Measurements from ENCODE around the gene MGMT.

The MGMT gene

GRCh38 chr10:129583831-129584230 lies 116.8 kb downstream of the MGMT start:
- TF ChIP-seq, protein P1, sequence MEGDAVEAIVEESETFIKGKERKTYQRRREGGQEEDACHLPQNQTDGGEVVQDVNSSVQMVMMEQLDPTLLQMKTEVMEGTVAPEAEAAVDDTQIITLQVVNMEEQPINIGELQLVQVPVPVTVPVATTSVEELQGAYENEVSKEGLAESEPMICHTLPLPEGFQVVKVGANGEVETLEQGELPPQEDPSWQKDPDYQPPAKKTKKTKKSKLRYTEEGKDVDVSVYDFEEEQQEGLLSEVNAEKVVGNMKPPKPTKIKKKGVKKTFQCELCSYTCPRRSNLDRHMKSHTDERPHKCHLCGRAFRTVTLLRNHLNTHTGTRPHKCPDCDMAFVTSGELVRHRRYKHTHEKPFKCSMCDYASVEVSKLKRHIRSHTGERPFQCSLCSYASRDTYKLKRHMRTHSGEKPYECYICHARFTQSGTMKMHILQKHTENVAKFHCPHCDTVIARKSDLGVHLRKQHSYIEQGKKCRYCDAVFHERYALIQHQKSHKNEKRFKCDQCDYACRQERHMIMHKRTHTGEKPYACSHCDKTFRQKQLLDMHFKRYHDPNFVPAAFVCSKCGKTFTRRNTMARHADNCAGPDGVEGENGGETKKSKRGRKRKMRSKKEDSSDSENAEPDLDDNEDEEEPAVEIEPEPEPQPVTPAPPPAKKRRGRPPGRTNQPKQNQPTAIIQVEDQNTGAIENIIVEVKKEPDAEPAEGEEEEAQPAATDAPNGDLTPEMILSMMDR (IDR thresholded peaks at IDR 0.05; ENCODE audit: low read depth, low read length, missing control alignments), result no peak

DNA sequence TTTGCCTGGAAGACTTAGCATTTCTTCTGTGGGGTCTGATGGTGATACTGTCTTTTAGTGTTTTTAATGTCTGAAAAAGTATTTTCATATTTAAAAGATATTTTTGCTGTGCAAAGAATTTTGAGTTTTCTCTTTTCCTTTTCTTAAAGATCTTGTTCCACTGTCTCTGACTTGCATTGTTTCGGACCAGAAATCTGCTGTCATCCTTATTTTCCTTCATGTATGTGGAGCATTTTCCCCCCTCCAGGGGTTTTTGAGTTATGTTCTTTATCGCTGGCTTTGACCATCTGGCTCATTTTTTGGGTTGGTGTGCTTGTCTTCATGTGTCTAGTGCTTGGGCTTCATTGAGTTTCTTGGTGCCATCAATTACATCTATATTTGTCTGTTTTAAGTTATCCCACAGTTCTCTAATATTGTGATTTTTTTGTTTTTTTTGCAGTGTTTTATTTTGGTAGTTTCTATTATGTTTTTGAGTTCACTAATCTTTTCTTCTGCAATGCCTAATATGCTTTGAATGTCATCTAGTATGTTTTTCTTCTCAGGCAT lies 119.9 kb downstream of the MGMT start:
- DNase-seq (ENCODE audit: extremely low read depth, low read depth), result no peak
- TF ChIP-seq, protein P1 (IDR thresholded peaks at IDR 0.05; ENCODE audit: low read depth, low read length, missing control alignments), result no peak
- H3K4me3 ChIP-seq (replicated peaks; ENCODE audit: low read depth, low read length), result no peak overlapping the region

More at GRCh38 chr10:129583831-129584230, 116.8 kb downstream of the MGMT start:
- H3K4me3 ChIP-seq (replicated peaks; ENCODE audit: low read depth, low read length), result no peak overlapping the region
- DNase-seq (ENCODE audit: extremely low read depth, low read depth), result no peak

GRCh38 chr10:129589546-129589945 lies 122.5 kb downstream of the MGMT start:
- no peak overlapping the region for H3K4me3 ChIP-seq (replicated peaks; ENCODE audit: low read depth, low read length)
- TF ChIP-seq, protein P1 (IDR thresholded peaks at IDR 0.05; ENCODE audit: low read depth, low read length, missing control alignments), result no peak
- no peak for DNase-seq (ENCODE audit: extremely low read depth, low read depth)

DNA sequence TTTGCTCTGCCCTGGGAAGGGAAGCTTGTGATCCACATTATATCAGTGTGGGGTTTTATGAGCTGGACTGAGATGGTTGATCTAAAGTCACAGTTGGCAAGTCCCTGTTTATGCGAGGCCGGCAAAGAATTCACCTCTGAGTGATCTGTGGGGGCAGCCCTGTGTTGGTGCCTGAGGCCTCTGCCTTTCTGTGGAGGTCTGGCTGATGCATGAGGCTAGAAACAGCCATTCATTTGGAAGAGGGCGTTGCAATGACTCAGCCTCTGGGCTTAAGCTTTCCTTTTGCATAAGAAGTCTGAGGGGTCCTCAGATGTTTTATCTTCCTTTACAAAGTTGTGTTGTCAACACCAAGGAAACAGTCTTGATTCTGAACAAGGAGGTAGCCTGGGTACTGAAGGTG lies 126.9 kb downstream of the MGMT start:
- no peak overlapping the region for H3K4me3 ChIP-seq (replicated peaks; ENCODE audit: low read depth, low read length)
- TF ChIP-seq, protein P1 (IDR thresholded peaks at IDR 0.05; ENCODE audit: low read depth, low read length, missing control alignments), result no peak
- DNase-seq (ENCODE audit: extremely low read depth, low read depth), result no peak

DNA sequence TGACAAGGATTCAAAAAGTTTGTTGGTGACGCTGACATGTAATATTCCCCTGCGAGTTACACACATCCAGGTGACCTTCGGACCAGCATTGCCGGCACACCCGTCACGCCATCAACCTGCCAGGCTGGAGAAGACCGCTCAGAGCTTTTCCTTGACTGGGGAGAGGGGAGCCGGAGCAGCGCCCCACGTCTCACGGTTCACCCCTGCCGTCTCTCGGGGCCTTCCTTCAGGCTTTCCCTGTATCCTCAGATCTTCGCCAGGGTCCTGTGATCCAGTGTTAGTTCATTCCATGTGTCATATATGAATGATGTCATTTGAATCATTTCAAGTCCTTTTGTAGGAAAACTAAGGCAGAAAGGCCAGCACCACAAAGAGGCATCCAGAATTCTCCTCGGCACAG lies 127.8 kb downstream of the MGMT start:
- no peak for DNase-seq (ENCODE audit: extremely low read depth, low read depth)
- no peak overlapping the region for H3K4me3 ChIP-seq (replicated peaks; ENCODE audit: low read depth, low read length)
- TF ChIP-seq, protein P1 (IDR thresholded peaks at IDR 0.05; ENCODE audit: low read depth, low read length, missing control alignments), result no peak

DNA sequence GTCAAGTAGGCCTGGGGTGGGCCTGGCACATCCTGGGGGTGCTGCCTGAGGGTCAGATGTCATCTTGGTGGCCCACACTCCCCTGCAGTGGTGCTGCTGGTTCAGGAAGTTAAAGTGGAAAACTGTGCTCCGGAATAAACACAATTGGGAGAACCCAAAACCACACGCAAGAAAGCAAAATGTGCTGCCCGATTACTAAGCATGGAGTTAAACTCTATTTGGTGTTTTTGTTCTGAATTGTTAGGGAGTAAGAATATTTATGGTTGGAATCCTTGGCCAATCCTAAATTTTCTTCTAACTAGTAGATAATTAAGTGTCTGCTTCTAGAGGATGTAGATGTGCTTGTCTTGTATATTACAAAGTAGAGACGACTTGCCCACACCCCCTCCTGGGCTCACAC lies 131.4 kb downstream of the MGMT start:
- TF ChIP-seq, protein P1 (IDR thresholded peaks at IDR 0.05; ENCODE audit: low read depth, low read length, missing control alignments), result no peak
- no peak overlapping the region for H3K4me3 ChIP-seq (replicated peaks; ENCODE audit: low read depth, low read length)
- no peak for DNase-seq (ENCODE audit: extremely low read depth, low read depth)

DNA sequence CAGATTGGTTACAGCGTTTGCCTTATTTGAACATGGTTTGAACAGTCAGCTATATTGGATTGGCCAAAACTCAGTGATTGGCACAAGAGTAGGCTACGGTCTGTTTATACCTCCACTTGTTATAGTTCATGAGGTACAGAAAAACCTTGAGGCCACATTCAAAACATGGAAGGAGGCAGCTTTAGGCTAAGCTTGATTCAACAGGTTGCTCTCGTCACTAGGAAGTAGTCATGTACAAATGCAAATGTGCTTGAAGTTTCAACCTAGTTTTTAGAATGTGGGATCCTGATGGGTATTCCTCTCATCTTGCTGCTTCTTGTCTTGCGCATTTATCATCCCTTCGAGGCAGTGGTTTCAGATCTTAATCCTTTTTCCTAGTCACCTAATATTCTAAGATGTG lies 132.1 kb downstream of the MGMT start:
- TF ChIP-seq, protein P1 (IDR thresholded peaks at IDR 0.05; ENCODE audit: low read depth, low read length, missing control alignments), result no peak
- no peak overlapping the region for H3K4me3 ChIP-seq (replicated peaks; ENCODE audit: low read depth, low read length)
- DNase-seq (ENCODE audit: extremely low read depth, low read depth), result no peak

All from HFF-Myc (cell line).